ACC112 (cell line): ENCODE data around the gene SLC7A10.
"Not testable (repeated sequence)": the region's sequence is repeated elsewhere in the genome, so short reads cannot be mapped to it uniquely, and the experiment has no call there.

Source experiments
- H2AFZ ChIP-seq: fragments of 200-600 bp; sonication (generic); one replicate; pipeline ENCODE4 v1.6.0; 2017; ENCODE audit warnings: antibody characterized with exemption, low read length; ENCODE audit not compliant: unreplicated experiment
- H3K27ac ChIP-seq: fragments of 200-600 bp; sonication (generic); 2 replicates; pipeline ENCODE4 v1.5.1; 2014; ENCODE audit warnings: low read depth, mild to moderate bottlenecking, antibody characterized with exemption, low read length, moderate library complexity
- H3K27me3 ChIP-seq: fragments of 200-600 bp; sonication (generic); 2 replicates; pipeline ENCODE4 v1.6.1; 2014; ENCODE audit warnings: mild to moderate bottlenecking, antibody characterized with exemption, low read length, moderate library complexity, mixed read lengths; ENCODE audit not compliant: insufficient read depth
- H3K36me3 ChIP-seq: fragments of 200-600 bp; sonication (generic); 2 replicates; pipeline ENCODE4 v1.6.1; 2016; ENCODE audit warnings: mild to moderate bottlenecking, antibody characterized with exemption, low read length, moderate library complexity, mixed read lengths; ENCODE audit not compliant: insufficient read depth
- H3K4me1 ChIP-seq: fragments of 200-600 bp; sonication (generic); one replicate; pipeline ENCODE4 v1.6.1; 2016; ENCODE audit warnings: low read length, mixed read lengths; ENCODE audit not compliant: insufficient read depth, unreplicated experiment, control insufficient read depth
- H3K4me3 ChIP-seq: fragments of 200-600 bp; sonication (generic); 2 replicates; pipeline ENCODE4 v1.5.1; 2014; ENCODE audit warnings: mild to moderate bottlenecking, low read depth, low read length
- H3K79me2 ChIP-seq: fragments of 200-600 bp; sonication (generic); one replicate; pipeline ENCODE4 v1.6.0; 2016; ENCODE audit warnings: low read length; ENCODE audit not compliant: control insufficient read depth, unreplicated experiment, insufficient read depth

The SLC7A10 gene

DNA sequence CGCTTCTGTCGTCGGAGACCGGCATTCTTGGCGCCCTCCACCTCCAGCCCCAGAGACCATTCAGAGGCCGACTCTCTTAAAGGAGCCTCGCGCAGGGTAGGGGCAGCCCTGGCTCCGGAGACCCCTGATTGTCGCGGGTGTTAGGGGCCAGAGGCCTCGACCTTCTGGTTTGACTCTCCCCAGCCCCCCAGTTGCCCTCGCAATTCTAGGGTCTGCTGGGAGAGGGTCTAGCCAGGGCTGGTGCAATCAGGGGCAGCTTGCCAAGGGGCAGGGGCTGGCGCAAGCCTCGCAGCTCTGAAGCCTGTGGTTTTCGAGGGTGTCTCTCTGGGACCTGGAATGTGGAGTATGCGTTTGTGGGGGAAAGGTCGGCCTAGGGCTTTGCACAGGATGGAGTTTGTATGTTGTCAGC, 1.6 kb upstream of the SLC7A10 start:
- H3K4me3 ChIP-seq, result no peak overlapping the region
- no peaks in the 10 kb centered on the region for H3K79me2 ChIP-seq
- H3K27ac ChIP-seq, result no peak overlapping the region
- H3K27me3 ChIP-seq, result peaks cover 56% of the 10 kb centered on the region
- H2AFZ ChIP-seq, result no peak overlapping the region
- no peaks in the 10 kb centered on the region for H3K36me3 ChIP-seq
- H3K4me1 ChIP-seq, result no peaks in the 10 kb centered on the region

DNA sequence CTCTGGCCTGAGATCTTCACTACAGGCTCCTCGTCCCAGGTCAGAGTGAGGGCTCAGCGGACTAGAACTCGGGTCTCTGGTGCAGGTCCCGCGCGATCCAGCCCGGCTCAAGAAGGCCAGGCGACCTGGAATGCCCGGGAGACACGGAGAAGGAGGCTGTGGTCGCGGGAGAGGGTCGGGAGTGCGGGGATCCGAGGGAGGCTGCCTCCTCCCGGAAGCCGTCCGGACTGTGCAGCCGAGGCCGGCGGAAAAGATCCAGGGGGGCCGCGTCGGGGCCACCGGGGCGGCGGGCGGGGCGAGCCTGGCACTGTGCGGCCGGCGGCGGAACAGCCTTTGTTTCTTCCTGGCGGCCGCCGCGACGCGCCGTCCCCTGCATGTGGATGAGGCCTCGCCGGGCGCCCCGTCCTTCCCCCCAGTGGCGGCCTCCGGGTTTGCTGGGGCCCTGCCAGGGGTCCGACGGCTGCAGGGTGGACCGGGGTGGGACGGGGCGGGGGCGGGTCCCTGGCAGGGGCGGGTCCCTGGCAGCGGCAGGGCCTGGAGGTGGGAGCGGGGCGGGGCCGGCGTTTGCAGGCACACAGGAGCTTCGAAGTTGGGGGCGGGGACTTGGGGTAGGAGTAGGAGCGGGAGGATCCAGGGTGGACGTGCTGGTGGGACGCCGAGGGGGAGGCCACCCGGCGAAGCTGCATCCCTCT, 1.0 kb upstream of the SLC7A10 start:
- no peaks in the 10 kb centered on the region for H3K4me1 ChIP-seq
- no peak overlapping the region for H3K4me3 ChIP-seq
- H2AFZ ChIP-seq, result no peak overlapping the region
- H3K79me2 ChIP-seq, result no peaks in the 10 kb centered on the region
- no peaks in the 10 kb centered on the region for H3K36me3 ChIP-seq
- no peak overlapping the region for H3K27ac ChIP-seq
- H3K27me3 ChIP-seq, result peaks cover 56% of the 10 kb centered on the region

DNA sequence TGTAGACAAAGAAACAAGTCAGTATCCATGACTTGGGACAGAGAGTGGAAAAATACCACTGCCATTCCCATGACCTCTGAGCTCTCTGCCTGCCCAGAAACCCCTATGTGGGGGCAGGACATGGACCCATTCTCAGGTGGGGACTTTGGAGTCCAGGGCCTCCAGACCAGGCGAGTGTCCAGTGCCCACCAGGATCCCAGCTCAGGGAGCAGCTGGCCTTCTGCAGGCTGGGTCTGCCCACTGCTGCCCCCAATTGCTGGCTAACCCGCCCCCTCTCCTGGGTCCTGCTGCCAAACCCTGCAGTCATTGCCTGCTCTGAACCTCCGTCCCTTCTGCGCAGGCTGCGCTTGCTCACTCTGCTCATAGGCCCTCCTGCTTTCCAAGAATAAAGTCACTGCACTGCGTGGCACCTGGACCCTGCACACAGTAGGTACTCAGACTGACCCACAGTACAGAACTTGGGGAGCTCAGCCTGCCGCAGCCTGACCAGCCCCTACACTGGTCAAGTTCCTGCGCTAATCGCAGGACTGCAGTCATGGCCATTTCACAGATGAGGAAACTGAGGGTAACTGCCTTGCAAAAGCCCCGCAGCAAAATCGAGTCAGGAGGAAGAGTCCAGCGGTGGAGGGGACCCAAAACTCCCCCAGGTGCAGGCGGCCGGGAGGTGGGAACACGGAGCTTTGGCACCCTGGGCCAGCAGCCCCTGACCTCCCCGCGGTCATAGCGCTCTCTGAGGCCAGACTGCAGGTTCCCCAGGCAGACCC, 774 bp downstream of the SLC7A10 start:
- H3K27me3 ChIP-seq, result peaks cover 54% of the 10 kb centered on the region
- H3K79me2 ChIP-seq, result no peaks in the 10 kb centered on the region
- H3K36me3 ChIP-seq, result no peaks in the 10 kb centered on the region
- H2AFZ ChIP-seq, result no peak overlapping the region
- no peak overlapping the region for H3K27ac ChIP-seq
- H3K4me1 ChIP-seq, result no peaks in the 10 kb centered on the region
- no peak overlapping the region for H3K4me3 ChIP-seq

DNA sequence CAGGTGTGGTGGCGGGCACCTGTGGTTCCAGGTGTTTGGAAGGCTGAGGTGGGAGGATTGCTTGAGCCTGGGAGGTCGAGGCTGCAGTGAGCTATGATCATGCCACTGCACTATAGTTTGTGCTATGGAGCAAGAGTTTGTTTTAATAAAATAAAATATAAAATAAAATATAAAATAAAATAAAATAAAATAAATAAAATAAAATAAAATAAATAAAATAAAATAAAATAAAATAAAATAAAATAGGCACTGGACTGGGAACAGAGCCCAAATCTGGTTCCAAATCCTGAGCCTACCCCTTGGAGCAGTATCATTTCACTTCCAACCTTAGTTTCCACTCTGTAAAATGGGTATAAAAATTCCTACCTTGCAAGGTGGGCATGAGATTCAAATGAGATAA, 3.4 kb downstream of the SLC7A10 start:
- H2AFZ ChIP-seq, H3K79me2 ChIP-seq: not testable (repeated sequence)

DNA sequence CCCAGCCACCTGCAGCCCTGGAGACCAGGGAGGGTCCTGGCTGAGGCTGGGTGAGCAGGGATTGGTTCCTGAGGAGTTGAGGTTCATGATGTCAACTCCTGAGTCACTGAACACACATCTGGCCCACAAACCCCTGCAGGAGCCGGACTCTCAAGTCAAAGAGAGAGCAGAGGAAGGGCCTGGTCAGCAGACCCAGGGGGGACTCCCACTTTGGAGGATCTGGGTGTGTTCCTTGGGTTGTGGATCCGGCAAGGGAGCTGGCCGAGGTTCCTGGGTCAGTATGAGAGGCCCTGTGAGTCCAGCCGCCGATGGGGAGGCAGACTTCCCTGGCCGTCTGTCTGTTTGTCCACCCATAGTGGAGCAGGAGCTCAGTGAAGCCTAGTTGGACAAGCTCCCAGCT, 4.0 kb downstream of the SLC7A10 start:
- Histone ChIP-seq H2AFZ (no peak overlapping the region), H3K79me2 (no peaks in the 10 kb centered on the region), H3K4me3 (no peak overlapping the region), H3K27me3 (peaks cover 29% of the 10 kb centered on the region), H3K36me3 (no peaks in the 10 kb centered on the region), H3K4me1 (no peaks in the 10 kb centered on the region), H3K27ac (no peak overlapping the region)

More for the DNA sequence above, 3.4 kb downstream of the SLC7A10 start:
- not testable (repeated sequence) for H3K27ac ChIP-seq, H3K4me3 ChIP-seq, H3K4me1 ChIP-seq, H3K36me3 ChIP-seq
- H3K27me3 ChIP-seq, result peaks cover 35% of the 10 kb centered on the region

DNA sequence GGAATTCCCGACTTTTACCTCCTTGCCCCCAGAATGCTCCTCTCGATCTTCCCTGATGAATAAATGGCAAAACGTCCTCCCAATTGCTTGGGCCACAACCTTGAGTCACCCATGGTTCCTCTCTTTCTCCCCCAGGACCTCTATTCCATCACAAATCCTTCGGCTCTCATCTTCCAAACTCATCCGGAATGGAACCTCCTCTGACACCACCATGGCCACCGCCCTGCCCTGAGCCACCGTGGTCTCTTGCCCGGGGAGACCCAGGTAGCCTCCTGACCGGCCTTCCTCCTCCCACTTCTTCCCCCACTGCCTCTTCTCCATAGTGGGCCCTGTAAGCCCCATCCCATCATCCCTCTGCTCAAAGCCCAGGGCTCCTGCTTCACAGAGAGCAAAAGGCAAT, 4.9 kb downstream of the SLC7A10 start:
- peaks cover 20% of the 10 kb centered on the region for H3K27me3 ChIP-seq
- no peak overlapping the region for H2AFZ ChIP-seq

DNA sequence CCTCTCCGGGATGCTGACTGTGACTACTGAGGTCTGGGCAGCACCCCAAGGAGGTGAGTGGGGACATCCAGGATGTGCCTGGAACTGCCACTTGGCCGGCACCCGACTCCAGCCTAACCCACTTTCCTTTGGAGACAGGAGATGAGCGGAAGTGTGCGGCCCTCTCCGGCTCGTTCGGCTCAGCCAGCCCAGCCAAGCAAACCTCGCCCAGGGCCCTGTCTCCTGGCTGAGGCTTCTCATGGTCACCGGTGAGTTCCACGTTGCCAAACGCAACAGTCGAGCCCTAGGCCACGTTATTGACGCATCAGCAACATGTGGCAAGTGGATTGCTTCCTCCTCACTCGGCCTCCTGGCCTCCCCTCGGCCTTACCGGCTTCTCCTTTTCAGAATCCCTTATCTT, 5.5 kb downstream of the SLC7A10 start:
- Histone ChIP-seq H3K4me1 (no peaks in the 10 kb centered on the region), H3K27ac (no peak overlapping the region), H3K36me3 (no peaks in the 10 kb centered on the region), H2AFZ (no peak overlapping the region), H3K27me3 (peaks cover 15% of the 10 kb centered on the region), H3K4me3 (no peak overlapping the region), H3K79me2 (no peaks in the 10 kb centered on the region)

More for the DNA sequence above, 4.9 kb downstream of the SLC7A10 start:
- H3K79me2 ChIP-seq, result no peaks in the 10 kb centered on the region
- no peaks in the 10 kb centered on the region for H3K4me1 ChIP-seq
- H3K4me3 ChIP-seq, result no peak overlapping the region
- H3K27ac ChIP-seq, result no peak overlapping the region
- H3K36me3 ChIP-seq, result no peaks in the 10 kb centered on the region

DNA sequence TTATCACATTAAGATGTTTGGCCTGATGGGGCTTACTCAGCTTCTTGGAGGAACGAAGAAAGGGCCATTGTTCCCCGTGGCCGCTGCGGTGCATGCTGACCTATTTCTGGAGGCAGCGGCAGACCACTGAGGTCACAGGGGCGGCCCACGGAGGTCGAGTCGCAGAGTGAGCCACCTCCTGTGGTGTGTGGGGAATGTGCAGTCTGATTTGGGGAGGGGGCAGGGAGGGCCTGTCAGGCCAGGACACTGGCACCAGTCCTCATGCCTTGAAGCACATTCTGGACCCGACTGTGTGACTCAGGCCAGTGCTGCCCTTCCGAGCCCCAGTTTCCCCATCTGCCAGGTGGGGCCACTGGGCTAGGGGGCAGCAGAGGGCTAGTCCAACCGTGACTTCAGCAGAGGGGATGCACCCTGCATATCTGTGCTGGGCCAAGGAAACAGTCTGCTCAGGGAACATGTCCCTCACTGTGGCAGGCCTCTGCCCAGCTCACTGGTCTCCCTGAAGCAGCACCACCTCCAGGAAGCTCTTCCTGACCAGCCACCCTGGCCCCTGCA, 6.3 kb downstream of the SLC7A10 start:
- Histone ChIP-seq H3K79me2 (no peaks in the 10 kb centered on the region), H3K36me3 (no peaks in the 10 kb centered on the region), H3K27me3 (peaks cover 7% of the 10 kb centered on the region; the same call in 1 of the 2 replicates), H2AFZ (no peak overlapping the region), H3K4me1 (no peaks in the 10 kb centered on the region), H3K4me3 (no peak overlapping the region), H3K27ac (no peak overlapping the region)

DNA sequence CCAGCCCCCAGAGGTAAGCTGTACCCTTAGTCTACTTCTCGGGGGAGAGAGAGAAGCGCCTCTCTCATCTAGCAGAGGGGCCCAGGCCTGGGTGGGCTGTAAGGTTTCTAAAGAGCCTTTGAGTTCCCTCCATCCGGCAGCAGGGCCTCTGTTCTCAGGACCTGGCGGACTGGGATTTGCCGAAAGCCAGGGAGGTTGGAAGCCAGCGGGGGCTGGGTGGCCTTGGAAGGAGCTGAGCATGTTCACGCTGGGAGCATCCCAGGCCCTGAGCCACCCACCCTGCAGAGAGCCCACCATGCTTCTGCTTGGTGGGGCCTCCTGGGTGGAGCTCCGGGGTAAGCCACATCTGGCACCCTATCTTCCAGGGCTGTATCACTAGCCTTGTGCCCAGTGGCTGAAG, 7.8 kb downstream of the SLC7A10 start:
- no peaks in the 10 kb centered on the region for H3K36me3 ChIP-seq
- 0 out of 2 replicates have a peak, but pooled peaks cover 3% of the 10 kb centered on the region for H3K27me3 ChIP-seq
- H2AFZ ChIP-seq, result no peak overlapping the region

DNA sequence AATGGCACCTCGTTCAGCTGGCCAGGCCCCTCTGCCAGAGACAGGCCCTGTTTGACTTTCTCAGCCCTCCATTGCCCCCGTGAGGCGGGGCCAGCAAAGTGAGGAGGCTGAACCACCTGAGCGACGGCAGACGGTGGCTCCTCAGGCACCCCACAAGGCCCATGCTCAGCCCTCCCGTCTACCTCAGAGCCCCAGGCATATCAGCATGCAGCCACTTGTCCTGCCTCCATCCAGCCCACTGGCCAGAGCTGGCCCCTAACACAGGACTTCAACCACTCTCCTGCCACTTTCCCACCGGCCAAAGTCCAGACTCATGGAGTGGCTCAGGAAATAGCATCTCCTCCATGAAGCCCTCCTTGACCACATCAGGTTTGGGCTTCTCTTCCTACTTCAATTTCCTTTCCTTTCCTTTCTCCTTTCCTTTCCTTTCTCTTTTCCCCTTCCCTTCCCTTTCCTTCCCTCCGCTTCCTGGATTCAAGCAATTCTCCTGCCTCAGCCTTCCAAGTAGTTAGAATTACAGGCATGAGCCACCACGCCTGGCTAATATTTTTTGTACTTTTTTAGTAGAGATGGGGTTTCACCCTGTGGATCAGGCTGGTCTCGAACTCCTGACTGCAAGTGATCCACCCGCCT, 9.3 kb downstream of the SLC7A10 start:
- Histone ChIP-seq H3K36me3 (no peaks in the 10 kb centered on the region), H3K27me3 (no peaks in the 10 kb centered on the region), H3K4me1 (no peaks in the 10 kb centered on the region), H3K4me3 (no peak overlapping the region), H2AFZ (no peak overlapping the region), H3K79me2 (no peaks in the 10 kb centered on the region), H3K27ac (no peak overlapping the region)

More for the DNA sequence above, 7.8 kb downstream of the SLC7A10 start:
- Histone ChIP-seq H3K27ac (no peak overlapping the region), H3K4me1 (no peaks in the 10 kb centered on the region), H3K4me3 (no peak overlapping the region), H3K79me2 (no peaks in the 10 kb centered on the region)
